CD8-positive, alpha-beta memory T cell (primary cell): ENCODE measurements around the gene MAGI1. TPM values are rescaled to one million over a fixed set of nuclear protein-coding genes. Genes with fewer than 3 reads are reported as not detected.

Experiments used
- CTCF ChIA-PET: fragments of 350-600 bp; sonication (Branson Sonifier 250); formaldehyde crosslinking; loops from one replicate; lab custom pipeline; 2021; ENCODE audit warnings: antibody characterized with exemption; lab: Charles Lee
- POLR2A ChIA-PET: fragments of 350-600 bp; sonication (Branson Sonifier 250); formaldehyde crosslinking; loops from one replicate; lab custom pipeline; 2021; ENCODE audit warnings: antibody characterized with exemption; lab: Charles Lee
- DNase-seq, 5 donors: peaks; one replicate each; pipeline versions ENCODE4 v3.0.0 to v3.0.0-alpha.2; 2020 to 2022; ENCODE audit warnings: mixed read lengths in 1 of 5
- H3K27ac ChIP-seq: one replicate; pipeline ENCODE4 v1.7.0; 2013; ENCODE audit warnings: low read depth, mild to moderate bottlenecking, low read length, moderate library complexity
- H3K27me3 ChIP-seq: 2 replicates; pipeline ENCODE4 v1.7.0; 2013; ENCODE audit warnings: low read length, mild to moderate bottlenecking; ENCODE audit not compliant: insufficient read depth, poor library complexity, severe bottlenecking
- H3K36me3 ChIP-seq: 2 replicates; pipeline ENCODE4 v1.7.0; 2013; ENCODE audit warnings: mild to moderate bottlenecking, low read length, moderate library complexity; ENCODE audit not compliant: insufficient read depth
- H3K4me1 ChIP-seq: 2 replicates; pipeline ENCODE4 v1.7.0; 2013; ENCODE audit warnings: mild to moderate bottlenecking, low read length, moderate library complexity; ENCODE audit not compliant: insufficient read depth
- H3K4me3 ChIP-seq: 2 replicates; pipeline ENCODE4 v1.7.0; 2013; ENCODE audit warnings: mild to moderate bottlenecking, low read length
- H3K9me3 ChIP-seq: 2 replicates; pipeline ENCODE4 v1.7.0; 2013; ENCODE audit warnings: mild to moderate bottlenecking, low read length
- H3K27ac Mint-ChIP-seq, 8 donors: one replicate each; pipeline ENCODE4 v1.8.0; 2020 to 2021; ENCODE audit warnings: mixed read lengths in 8 of 8, mild to moderate bottlenecking in 6 of 8, inconsistent platforms in 3 of 8, moderate library complexity in 3 of 8
- H3K27me3 Mint-ChIP-seq, 2 donors: one replicate each; pipeline ENCODE4 v1.8.0; 2020 to 2021; ENCODE audit warnings: mixed read lengths in 2 of 2, mild to moderate bottlenecking in 1 of 2, moderate library complexity in 1 of 2
- H3K36me3 Mint-ChIP-seq, 3 donors: one replicate each; pipeline ENCODE4 v1.8.0; 2020 to 2021; ENCODE audit warnings: mixed read lengths in 3 of 3, inconsistent platforms in 1 of 3, mild to moderate bottlenecking in 1 of 3
- H3K4me1 Mint-ChIP-seq, 3 donors: one replicate each; pipeline ENCODE4 v1.8.0; 2020 to 2021; ENCODE audit warnings: mixed read lengths in 3 of 3, inconsistent platforms in 1 of 3, mild to moderate bottlenecking in 1 of 3
- H3K4me3 Mint-ChIP-seq, 7 donors: one replicate each; pipeline ENCODE4 v1.8.0; 2020 to 2021; ENCODE audit warnings: mixed read lengths in 7 of 7, mild to moderate bottlenecking in 6 of 7, moderate library complexity in 4 of 7, inconsistent platforms in 2 of 7
- H3K9me3 Mint-ChIP-seq, 5 donors: one replicate each; pipeline ENCODE4 v1.8.0; 2020 to 2022; ENCODE audit warnings: mixed read lengths in 5 of 5, mild to moderate bottlenecking in 3 of 5, moderate library complexity in 2 of 5, inconsistent platforms in 1 of 5
- polyA plus RNA-seq: library from polyadenylated mRNA; unstranded; fragments of 300-500 nt; fragmentation: Illumina TruSeq; gene quantifications from one replicate; pipeline ENCODE4 v1.2.3, GENCODE V29; 2021
- total RNA-seq, 2 experiments: library from RNA; stranded (reverse); gene quantifications; one replicate each; pipeline ENCODE4 v1.2.3, GENCODE V29; 2021

Gene MAGI1
- total and polyA plus RNA-seq, 3 experiments from 2014 or later: 0.15 to 0.42 TPM; not detected in 1

- H3K27me3 ChIP-seq: no peaks in the 10 kb centered on the region
- no peak overlapping the region for H3K27ac Mint-ChIP-seq
- H3K27ac ChIP-seq: no peak overlapping the region
- ChIA-PET POLR2A (no interaction called here), CTCF (no interaction called here)
- no peaks in the 10 kb centered on the region for H3K4me1 ChIP-seq
- H3K36me3 ChIP-seq: no peaks in the 10 kb centered on the region
- H3K27me3 Mint-ChIP-seq: peaks cover 0 to 3% of the 10 kb centered on the region in 2 donors
- no peaks in the 10 kb centered on the region for H3K4me1 Mint-ChIP-seq
- H3K4me3 Mint-ChIP-seq: no peak overlapping the region
- H3K36me3 Mint-ChIP-seq: no peaks in the 10 kb centered on the region
- H3K9me3 Mint-ChIP-seq: peaks cover 0 to 12% (median 9%) of the 10 kb centered on the region in 5 donors
- no peak for DNase-seq
- no peaks in the 10 kb centered on the region for H3K9me3 ChIP-seq
- no peak overlapping the region for H3K4me3 ChIP-seq
These were observed 710.6 kb downstream of the MAGI1 start for GRCh38 chr3:65328148-65328547.

GRCh38 chr3:65326574-65326973 lies 712.1 kb downstream of the MAGI1 start:
- no peaks in the 10 kb centered on the region for H3K36me3 ChIP-seq
- no peaks in the 10 kb centered on the region for H3K4me1 ChIP-seq
- Mint-ChIP-seq H3K27me3 (peaks cover 0 to 3% of the 10 kb centered on the region in 2 donors), H3K4me3 (no peak overlapping the region), H3K9me3 (peaks cover 4 to 16% (median 10%) of the 10 kb centered on the region in 5 donors), H3K4me1 (no peaks in the 10 kb centered on the region), H3K27ac (no peak overlapping the region), H3K36me3 (no peaks in the 10 kb centered on the region)
- H3K9me3 ChIP-seq: no peaks in the 10 kb centered on the region
- no peaks in the 10 kb centered on the region for H3K27me3 ChIP-seq
- H3K27ac ChIP-seq: no peak overlapping the region
- POLR2A ChIA-PET: no interaction called here
- DNase-seq: no peak
- H3K4me3 ChIP-seq: no peak overlapping the region
- CTCF ChIA-PET: no interaction called here

- H3K4me3 Mint-ChIP-seq: no peak overlapping the region
- ChIA-PET POLR2A (no interaction called here), CTCF (no interaction called here)
- H3K9me3 Mint-ChIP-seq: peaks cover 6 to 16% (median 9%) of the 10 kb centered on the region in 5 donors
- H3K9me3 ChIP-seq: no peaks in the 10 kb centered on the region
- H3K4me3 ChIP-seq: no peak overlapping the region
- H3K4me1 Mint-ChIP-seq: no peaks in the 10 kb centered on the region
- no peaks in the 10 kb centered on the region for H3K27me3 ChIP-seq
- no peaks in the 10 kb centered on the region for H3K27me3 Mint-ChIP-seq
- H3K36me3 ChIP-seq: no peaks in the 10 kb centered on the region
- no peaks in the 10 kb centered on the region for H3K4me1 ChIP-seq
- no peaks in the 10 kb centered on the region for H3K36me3 Mint-ChIP-seq
- DNase-seq: no peak
- H3K27ac ChIP-seq: no peak overlapping the region
- H3K27ac Mint-ChIP-seq: no peak overlapping the region
These were observed 715.8 kb downstream of the MAGI1 start for GRCh38 chr3:65322910-65323309.

- no peak for DNase-seq
- no peak overlapping the region for H3K27ac Mint-ChIP-seq
- no peak overlapping the region for H3K27ac ChIP-seq
- no peaks in the 10 kb centered on the region for H3K27me3 ChIP-seq
- H3K27me3 Mint-ChIP-seq: no peaks in the 10 kb centered on the region
- no peak overlapping the region for H3K4me3 ChIP-seq
- H3K9me3 ChIP-seq: no peaks in the 10 kb centered on the region
- no peaks in the 10 kb centered on the region for H3K36me3 Mint-ChIP-seq
- H3K4me3 Mint-ChIP-seq: no peak overlapping the region
- no peaks in the 10 kb centered on the region for H3K4me1 ChIP-seq
- ChIA-PET POLR2A (no interaction called here), CTCF (no interaction called here)
- peaks cover 7 to 15% (median 8%) of the 10 kb centered on the region in 5 donors for H3K9me3 Mint-ChIP-seq
- no peaks in the 10 kb centered on the region for H3K4me1 Mint-ChIP-seq
- no peaks in the 10 kb centered on the region for H3K36me3 ChIP-seq
These were observed 720.5 kb downstream of the MAGI1 start for GRCh38 chr3:65318231-65318630.

DNA sequence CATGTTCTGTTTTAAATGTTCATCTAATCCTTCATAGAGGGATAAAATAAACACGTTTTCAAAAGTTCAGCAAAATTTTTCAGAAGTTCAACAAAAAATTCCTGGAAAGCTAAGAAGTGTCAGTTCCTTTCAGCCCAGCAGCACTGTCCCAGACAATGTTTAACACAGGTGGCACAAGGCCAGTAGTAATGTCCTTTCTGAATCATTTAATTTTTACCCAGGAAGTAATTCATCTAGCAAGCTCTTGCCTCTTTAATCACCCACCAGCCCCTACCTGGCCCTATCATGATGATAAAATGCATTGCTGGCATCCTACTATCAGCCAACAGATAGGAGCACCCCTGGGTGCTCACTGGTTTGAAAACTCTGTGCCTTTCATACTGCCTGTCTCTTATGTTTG lies 723.8 kb downstream of the MAGI1 start:
- ChIA-PET CTCF (no interaction called here), POLR2A (no interaction called here)
- Mint-ChIP-seq H3K9me3 (peaks cover 0 to 11% (median 5%) of the 10 kb centered on the region in 5 donors), H3K27ac (no peak overlapping the region), H3K4me1 (no peaks in the 10 kb centered on the region), H3K36me3 (no peaks in the 10 kb centered on the region), H3K4me3 (no peak overlapping the region), H3K27me3 (no peaks in the 10 kb centered on the region)
- Histone ChIP-seq H3K36me3 (no peaks in the 10 kb centered on the region), H3K9me3 (no peaks in the 10 kb centered on the region), H3K27ac (no peak overlapping the region), H3K4me1 (no peaks in the 10 kb centered on the region), H3K27me3 (no peaks in the 10 kb centered on the region), H3K4me3 (no peak overlapping the region)
- no peak for DNase-seq

DNA sequence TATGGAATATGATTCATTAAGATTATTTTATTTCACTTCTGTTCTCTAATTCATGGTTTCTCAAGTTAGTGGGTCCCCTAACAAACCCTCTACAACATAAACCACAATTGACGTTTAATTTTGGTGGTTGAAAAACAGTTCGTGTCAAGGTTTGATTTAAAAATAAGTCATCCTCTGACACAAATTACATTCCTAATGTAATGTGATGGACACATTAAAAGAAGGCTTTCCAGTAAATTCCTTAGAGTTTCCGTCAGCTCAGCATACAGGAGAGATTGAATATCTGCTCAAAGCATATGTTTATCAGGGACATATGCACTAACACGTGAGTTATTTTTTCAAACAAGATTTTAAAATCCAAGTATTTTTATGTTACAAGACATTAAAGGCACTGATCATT lies 724.4 kb downstream of the MAGI1 start:
- Histone ChIP-seq H3K36me3 (no peaks in the 10 kb centered on the region), H3K4me1 (no peaks in the 10 kb centered on the region), H3K4me3 (no peak overlapping the region), H3K27ac (no peak overlapping the region), H3K9me3 (no peaks in the 10 kb centered on the region), H3K27me3 (no peaks in the 10 kb centered on the region)
- Mint-ChIP-seq H3K4me1 (no peaks in the 10 kb centered on the region), H3K4me3 (no peak overlapping the region), H3K27me3 (no peaks in the 10 kb centered on the region), H3K27ac (no peak overlapping the region), H3K36me3 (no peaks in the 10 kb centered on the region), H3K9me3 (peaks cover 0 to 13% (median 5%) of the 10 kb centered on the region in 5 donors)
- POLR2A ChIA-PET: no interaction called here
- no peak for DNase-seq
- CTCF ChIA-PET: no interaction called here

DNA sequence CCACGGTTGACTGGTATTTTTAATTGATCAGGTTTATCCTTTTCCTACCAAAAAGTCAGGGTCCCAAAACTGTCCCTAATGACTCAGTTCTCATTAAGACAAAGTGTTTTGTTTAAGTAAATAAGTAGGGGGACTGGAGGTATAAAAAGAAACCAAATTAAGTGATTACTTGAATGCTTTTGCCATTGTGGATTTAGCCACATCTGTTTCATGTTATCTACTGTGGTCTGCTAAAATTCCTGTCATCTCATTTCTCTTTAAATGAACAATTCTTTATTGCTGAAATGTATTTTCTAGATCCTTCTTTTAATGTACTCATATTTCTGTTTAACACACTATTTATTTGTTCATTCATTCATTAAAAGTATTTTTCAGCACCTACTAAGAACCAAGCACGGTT lies 725.1 kb downstream of the MAGI1 start:
- no peaks in the 10 kb centered on the region for H3K36me3 ChIP-seq
- no peak overlapping the region for H3K27ac Mint-ChIP-seq
- H3K4me3 Mint-ChIP-seq: no peak overlapping the region

DNA sequence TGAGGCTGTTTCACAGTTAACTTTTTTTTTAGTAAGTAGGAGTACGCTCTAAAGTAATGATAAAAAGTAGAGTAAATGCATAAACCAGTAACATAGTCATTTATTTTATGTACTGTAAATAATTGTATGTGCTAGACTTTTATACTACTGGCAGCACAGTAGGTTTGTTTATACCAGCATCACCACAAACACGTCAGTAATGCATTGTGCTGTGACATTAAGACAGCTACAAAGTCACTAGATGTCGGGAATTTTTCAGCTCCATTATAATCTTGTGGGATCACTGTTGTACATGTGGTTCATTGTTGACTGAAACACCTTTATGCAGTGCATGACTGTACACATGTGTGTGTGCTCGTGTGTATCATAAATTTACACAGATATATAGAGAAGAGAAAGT lies 732.9 kb downstream of the MAGI1 start:
- Histone ChIP-seq H3K36me3 (no peaks in the 10 kb centered on the region), H3K9me3 (no peaks in the 10 kb centered on the region), H3K27ac (no peak overlapping the region), H3K27me3 (no peaks in the 10 kb centered on the region), H3K4me3 (no peak overlapping the region), H3K4me1 (no peaks in the 10 kb centered on the region)
- DNase-seq: no peak
- H3K4me3 Mint-ChIP-seq: no peak overlapping the region
- H3K4me1 Mint-ChIP-seq: no peaks in the 10 kb centered on the region
- ChIA-PET CTCF (no interaction called here), POLR2A (no interaction called here)
- H3K27ac Mint-ChIP-seq: no peak overlapping the region
- peaks cover 0 to 17% (median 7%) of the 10 kb centered on the region in 5 donors for H3K9me3 Mint-ChIP-seq
- no peaks in the 10 kb centered on the region for H3K36me3 Mint-ChIP-seq
- no peaks in the 10 kb centered on the region for H3K27me3 Mint-ChIP-seq

More for the DNA sequence above, 725.1 kb downstream of the MAGI1 start:
- Mint-ChIP-seq H3K27me3 (no peaks in the 10 kb centered on the region), H3K4me1 (no peaks in the 10 kb centered on the region), H3K9me3 (peaks cover 0 to 12% (median 6%) of the 10 kb centered on the region in 5 donors), H3K36me3 (no peaks in the 10 kb centered on the region)
- ChIA-PET POLR2A (no interaction called here), CTCF (no interaction called here)
- DNase-seq: no peak
- H3K27ac ChIP-seq: no peak overlapping the region
- no peaks in the 10 kb centered on the region for H3K4me1 ChIP-seq
- no peaks in the 10 kb centered on the region for H3K9me3 ChIP-seq
- no peak overlapping the region for H3K4me3 ChIP-seq
- no peaks in the 10 kb centered on the region for H3K27me3 ChIP-seq
